HFFc6 (cell line): ENCODE data around the gene SDSL. TPM values are rescaled to one million over a fixed set of nuclear protein-coding genes. Genes with fewer than 3 reads are reported as not detected.

Source experiments
- DNase-seq: peaks from one replicate; pipeline ENCODE4 v3.0.0-alpha.2; 2018
- H3K27ac Mint-ChIP-seq: 2 replicates; pipeline ENCODE4 v1.8.0; 2020; ENCODE audit warnings: mild to moderate bottlenecking, mixed read lengths
- H3K27me3 Mint-ChIP-seq: 2 replicates; pipeline ENCODE4 v1.8.0; 2021; ENCODE audit warnings: mild to moderate bottlenecking, moderate library complexity, mixed read lengths; ENCODE audit not compliant: insufficient read depth
- H3K36me3 Mint-ChIP-seq: 2 replicates; pipeline ENCODE4 v1.8.0; 2021; ENCODE audit warnings: low read depth, mixed read lengths
- H3K4me1 Mint-ChIP-seq: 2 replicates; pipeline ENCODE4 v1.8.0; 2020; ENCODE audit warnings: low read depth, mixed read lengths
- H3K4me3 Mint-ChIP-seq: 2 replicates; pipeline ENCODE4 v1.8.0; 2020; ENCODE audit warnings: mild to moderate bottlenecking, moderate library complexity, mixed read lengths
- H3K9me3 Mint-ChIP-seq: 2 replicates; pipeline ENCODE4 v1.8.0; 2020; ENCODE audit warnings: mild to moderate bottlenecking, mixed read lengths
- total RNA-seq, 6 experiments: library from RNA; stranded (reverse); fragmentation: NEBNext Ultra II Directional; extraction: Animal tissue kit (Norgen Biotek cat#: 25700); gene quantifications; 2 replicates in 1 of 6; 3 replicates in 5 of 6; pipeline ENCODE4 v1.2.3, GENCODE V29; 2021
- TF ChIP-seq, protein P1 (sequence below): fragments of 200-600 bp; sonication (generic); IDR thresholded peaks from 2 replicates; pipeline ENCODE4 v1.5.0; 2021; ENCODE audit warnings: antibody characterized with exemption, mild to moderate bottlenecking

Gene SDSL
- total RNA-seq, 6 experiments from 2014 or later, result 8.5 to 11.6 (median 10.4) TPM

DNA sequence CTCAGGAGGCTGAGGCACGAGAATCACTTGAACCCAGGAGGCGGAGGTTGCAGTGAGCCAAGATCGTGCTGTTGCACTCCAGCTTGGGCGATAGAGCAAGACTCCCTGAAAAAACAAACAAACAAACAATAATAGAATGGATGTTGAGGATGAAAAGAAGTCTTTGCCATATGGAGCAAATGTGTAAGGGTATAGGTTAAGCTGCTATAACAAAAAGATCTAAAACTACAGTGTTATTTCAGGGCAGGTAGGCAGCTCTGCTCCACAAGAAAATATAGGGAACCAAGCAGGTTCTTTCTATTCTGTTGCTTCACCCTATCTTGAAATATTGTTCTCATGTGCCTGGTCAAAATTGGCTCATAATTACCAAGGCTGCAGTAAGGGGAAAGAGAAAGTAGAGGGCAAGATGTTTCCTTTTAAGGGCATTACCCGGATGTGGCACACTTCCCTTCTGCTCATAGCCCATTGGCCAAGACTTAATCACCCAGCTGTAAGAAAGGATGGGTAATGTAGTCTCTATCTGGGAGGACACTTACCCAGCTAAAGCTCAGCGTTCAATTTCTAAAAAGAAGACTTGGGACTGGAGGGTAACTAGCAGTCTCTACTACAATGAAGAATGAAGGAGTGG, 23.5 kb downstream of the SDSL start:
- Mint-ChIP-seq H3K4me3 (no peak overlapping the region), H3K27me3 (peaks cover 14% of the 10 kb centered on the region), H3K4me1 (no peaks in the 10 kb centered on the region), H3K9me3 (no peaks in the 10 kb centered on the region), H3K36me3 (no peaks in the 10 kb centered on the region; the same call in 1 of the 2 replicates), H3K27ac (no peak overlapping the region)
- no peak for DNase-seq
- TF ChIP-seq, protein P1, sequence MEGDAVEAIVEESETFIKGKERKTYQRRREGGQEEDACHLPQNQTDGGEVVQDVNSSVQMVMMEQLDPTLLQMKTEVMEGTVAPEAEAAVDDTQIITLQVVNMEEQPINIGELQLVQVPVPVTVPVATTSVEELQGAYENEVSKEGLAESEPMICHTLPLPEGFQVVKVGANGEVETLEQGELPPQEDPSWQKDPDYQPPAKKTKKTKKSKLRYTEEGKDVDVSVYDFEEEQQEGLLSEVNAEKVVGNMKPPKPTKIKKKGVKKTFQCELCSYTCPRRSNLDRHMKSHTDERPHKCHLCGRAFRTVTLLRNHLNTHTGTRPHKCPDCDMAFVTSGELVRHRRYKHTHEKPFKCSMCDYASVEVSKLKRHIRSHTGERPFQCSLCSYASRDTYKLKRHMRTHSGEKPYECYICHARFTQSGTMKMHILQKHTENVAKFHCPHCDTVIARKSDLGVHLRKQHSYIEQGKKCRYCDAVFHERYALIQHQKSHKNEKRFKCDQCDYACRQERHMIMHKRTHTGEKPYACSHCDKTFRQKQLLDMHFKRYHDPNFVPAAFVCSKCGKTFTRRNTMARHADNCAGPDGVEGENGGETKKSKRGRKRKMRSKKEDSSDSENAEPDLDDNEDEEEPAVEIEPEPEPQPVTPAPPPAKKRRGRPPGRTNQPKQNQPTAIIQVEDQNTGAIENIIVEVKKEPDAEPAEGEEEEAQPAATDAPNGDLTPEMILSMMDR, result no peak

DNA sequence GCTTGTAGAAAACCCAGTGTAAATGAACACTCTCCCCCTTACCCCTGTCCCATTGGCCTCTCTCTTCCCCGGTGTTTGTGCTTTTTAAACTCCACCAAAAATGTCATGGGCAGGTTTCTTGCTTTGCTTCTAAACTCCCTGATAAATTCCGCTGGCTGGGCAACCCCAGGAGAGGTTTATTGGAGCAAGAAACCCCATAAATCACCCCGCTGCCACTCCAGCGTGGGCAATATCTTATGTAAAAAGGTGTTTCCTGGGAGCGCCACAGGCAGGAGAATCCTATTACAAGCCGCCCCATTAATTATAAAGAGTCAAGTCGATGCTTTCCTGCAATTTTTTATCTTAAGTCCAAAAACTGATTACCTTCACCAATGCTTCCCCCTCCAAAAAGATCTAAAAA, 26.7 kb downstream of the SDSL start:
- H3K9me3 Mint-ChIP-seq, result no peaks in the 10 kb centered on the region
- no peaks in the 10 kb centered on the region for H3K4me1 Mint-ChIP-seq
- H3K36me3 Mint-ChIP-seq, result no peaks in the 10 kb centered on the region; the same call in 1 of the 2 replicates
- H3K27me3 Mint-ChIP-seq, result peaks cover 17% of the 10 kb centered on the region
- DNase-seq, result no peak
- TF ChIP-seq, protein P1, result no peak
- no peak overlapping the region for H3K27ac Mint-ChIP-seq
- no peak overlapping the region for H3K4me3 Mint-ChIP-seq

DNA sequence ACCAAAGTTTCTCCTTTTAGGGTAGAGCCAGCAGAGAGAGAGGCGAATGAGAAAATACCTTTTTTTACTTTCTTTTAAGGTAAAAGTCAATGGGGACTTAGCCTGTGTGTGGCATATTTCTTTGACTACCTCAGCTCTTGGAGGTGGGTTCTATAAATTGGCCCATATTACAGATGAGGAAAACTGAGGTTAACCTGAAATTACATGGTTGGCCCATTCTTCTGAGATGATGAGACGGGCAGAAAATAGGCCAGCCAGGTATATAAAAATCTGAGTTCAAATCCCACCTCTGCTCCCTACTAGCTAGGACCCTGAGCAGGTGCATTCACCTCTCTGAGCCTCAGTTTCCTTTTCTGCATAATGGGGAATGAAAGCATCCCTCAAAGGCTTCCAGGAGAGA, 27.1 kb downstream of the SDSL start:
- Mint-ChIP-seq H3K36me3 (no peaks in the 10 kb centered on the region; the same call in 1 of the 2 replicates), H3K27ac (no peak overlapping the region), H3K9me3 (no peaks in the 10 kb centered on the region), H3K4me1 (no peaks in the 10 kb centered on the region), H3K27me3 (peaks cover 20% of the 10 kb centered on the region), H3K4me3 (no peak overlapping the region)
- TF ChIP-seq, protein P1, result no peak
- DNase-seq, result no peak

DNA sequence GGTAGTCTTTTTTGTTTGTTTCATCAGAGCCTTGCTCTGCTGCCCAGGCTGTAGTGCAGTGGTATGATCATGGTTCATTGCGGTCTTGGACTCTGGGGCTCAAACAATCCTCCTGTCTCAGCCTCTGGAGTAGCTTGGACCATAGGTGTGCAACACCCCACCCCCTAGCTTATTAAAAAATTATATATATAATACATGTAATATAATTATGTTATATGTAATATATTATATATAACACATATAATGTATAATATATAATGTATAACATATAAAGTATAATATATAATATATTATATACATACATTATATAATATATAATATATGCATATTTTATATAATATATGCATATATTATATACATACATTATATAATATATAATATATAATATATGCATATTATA, 27.7 kb downstream of the SDSL start:
- Mint-ChIP-seq H3K27ac (no peak overlapping the region), H3K27me3 (peaks cover 20% of the 10 kb centered on the region), H3K4me3 (no peak overlapping the region), H3K4me1 (no peaks in the 10 kb centered on the region), H3K9me3 (no peaks in the 10 kb centered on the region), H3K36me3 (no peaks in the 10 kb centered on the region; the same call in 1 of the 2 replicates)
- TF ChIP-seq, protein P1, result no peak
- no peak for DNase-seq

DNA sequence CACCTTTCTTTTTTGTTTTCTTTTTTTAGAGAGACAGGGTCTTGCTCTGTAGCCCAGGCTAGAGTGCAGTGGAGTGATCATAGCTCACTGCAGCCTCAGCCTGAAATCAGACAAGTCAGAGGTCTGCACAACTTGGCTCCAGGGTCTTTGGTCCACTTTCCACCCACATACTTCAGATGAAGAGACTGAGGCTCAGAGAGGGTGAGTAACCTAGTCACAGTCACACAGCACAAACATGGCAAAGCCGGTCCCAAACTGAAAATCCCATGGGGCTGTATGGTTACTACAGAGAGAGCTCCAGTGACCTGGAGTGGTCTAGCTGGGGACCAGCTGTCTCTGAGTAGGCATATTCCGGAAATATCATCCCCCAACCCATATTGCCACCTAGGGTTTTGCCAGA, 30.3 kb downstream of the SDSL start:
- peaks cover 14% of the 10 kb centered on the region for H3K27me3 Mint-ChIP-seq
- H3K4me1 Mint-ChIP-seq, result peaks cover 7% of the 10 kb centered on the region; the same call in 1 of the 2 replicates
- no peak overlapping the region for H3K27ac Mint-ChIP-seq
- DNase-seq, result no peak
- no peaks in the 10 kb centered on the region for H3K36me3 Mint-ChIP-seq
- H3K4me3 Mint-ChIP-seq, result no peak overlapping the region
- TF ChIP-seq, protein P1, result no peak
- H3K9me3 Mint-ChIP-seq, result no peaks in the 10 kb centered on the region
